Glutamatergic neuron (in vitro differentiated cells): Measurements from ENCODE around the gene NOP53. TPM values are rescaled to one million over a fixed set of nuclear protein-coding genes. Genes with fewer than 3 reads are reported as not detected.

Experiments
- DNase-seq: peaks from one replicate; pipeline ENCODE4 v3.0.0; 2022
- H3K27ac Mint-ChIP-seq: one replicate; pipeline ENCODE4 v1.8.0; 2020; ENCODE audit warnings: mild to moderate bottlenecking, mixed read lengths, inconsistent platforms; ENCODE audit not compliant: unreplicated experiment
- H3K27me3 Mint-ChIP-seq: one replicate; pipeline ENCODE4 v1.8.0; 2020; ENCODE audit warnings: mild to moderate bottlenecking, moderate library complexity, mixed read lengths, inconsistent platforms; ENCODE audit not compliant: unreplicated experiment
- H3K36me3 Mint-ChIP-seq: one replicate; pipeline ENCODE4 v1.8.0; 2020; ENCODE audit warnings: mild to moderate bottlenecking, mixed read lengths, inconsistent platforms; ENCODE audit not compliant: unreplicated experiment
- H3K4me1 Mint-ChIP-seq: one replicate; pipeline ENCODE4 v1.8.0; 2020; ENCODE audit warnings: mild to moderate bottlenecking, low read depth, mixed read lengths, inconsistent platforms; ENCODE audit not compliant: unreplicated experiment
- H3K4me3 Mint-ChIP-seq: one replicate; pipeline ENCODE4 v1.8.0; 2020; ENCODE audit warnings: mild to moderate bottlenecking, mixed read lengths, inconsistent platforms; ENCODE audit not compliant: unreplicated experiment
- H3K9me3 Mint-ChIP-seq: one replicate; pipeline ENCODE4 v1.8.0; 2020; ENCODE audit warnings: mild to moderate bottlenecking, moderate library complexity, mixed read lengths, inconsistent platforms; ENCODE audit not compliant: unreplicated experiment
- total RNA-seq: library from RNA; stranded (reverse); fragmentation: NEBNext Ultra II Directional; extraction: Animal tissue kit (Norgen Biotek cat#: 25700); gene quantifications from one replicate; pipeline ENCODE4 v1.2.1, GENCODE V29; 2021; ENCODE audit not compliant: unreplicated experiment
- TF ChIP-seq, protein P1 (sequence below): fragments of 200-600 bp; sonication (generic); IDR thresholded peaks from one replicate; pipeline ENCODE4 v1.5.0; 2021; ENCODE audit not compliant: partially characterized antibody, unreplicated experiment

NOP53 gene
- total RNA-seq, 1 donor from 2014 or later: 163 TPM

DNA sequence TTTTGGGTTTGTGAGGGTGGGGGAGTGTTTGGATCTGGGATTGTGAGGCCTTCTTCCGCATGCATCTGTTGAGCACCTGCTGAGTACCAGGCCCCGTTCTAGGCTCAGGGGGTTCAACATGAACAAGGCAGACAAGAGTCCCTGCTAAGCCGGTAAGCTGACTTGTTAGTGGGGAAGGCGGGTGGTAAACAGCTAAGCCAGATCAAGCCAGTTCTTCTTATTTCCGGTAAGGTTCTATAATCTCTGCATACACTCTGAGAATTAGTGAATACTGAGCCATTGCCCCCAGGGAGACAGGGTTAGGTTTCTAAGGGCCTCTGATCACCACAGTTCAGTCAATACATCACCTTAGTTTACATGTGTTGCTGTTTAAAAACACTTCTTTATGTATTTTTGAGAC lies 42.0 kb upstream of the NOP53 start:
- H3K27me3 Mint-ChIP-seq: peaks cover 9% of the 10 kb centered on the region
- DNase-seq: no peak
- TF ChIP-seq, protein P1, sequence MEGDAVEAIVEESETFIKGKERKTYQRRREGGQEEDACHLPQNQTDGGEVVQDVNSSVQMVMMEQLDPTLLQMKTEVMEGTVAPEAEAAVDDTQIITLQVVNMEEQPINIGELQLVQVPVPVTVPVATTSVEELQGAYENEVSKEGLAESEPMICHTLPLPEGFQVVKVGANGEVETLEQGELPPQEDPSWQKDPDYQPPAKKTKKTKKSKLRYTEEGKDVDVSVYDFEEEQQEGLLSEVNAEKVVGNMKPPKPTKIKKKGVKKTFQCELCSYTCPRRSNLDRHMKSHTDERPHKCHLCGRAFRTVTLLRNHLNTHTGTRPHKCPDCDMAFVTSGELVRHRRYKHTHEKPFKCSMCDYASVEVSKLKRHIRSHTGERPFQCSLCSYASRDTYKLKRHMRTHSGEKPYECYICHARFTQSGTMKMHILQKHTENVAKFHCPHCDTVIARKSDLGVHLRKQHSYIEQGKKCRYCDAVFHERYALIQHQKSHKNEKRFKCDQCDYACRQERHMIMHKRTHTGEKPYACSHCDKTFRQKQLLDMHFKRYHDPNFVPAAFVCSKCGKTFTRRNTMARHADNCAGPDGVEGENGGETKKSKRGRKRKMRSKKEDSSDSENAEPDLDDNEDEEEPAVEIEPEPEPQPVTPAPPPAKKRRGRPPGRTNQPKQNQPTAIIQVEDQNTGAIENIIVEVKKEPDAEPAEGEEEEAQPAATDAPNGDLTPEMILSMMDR: no peak
- H3K36me3 Mint-ChIP-seq: peaks cover 5% of the 10 kb centered on the region
- H3K9me3 Mint-ChIP-seq: peaks cover 6% of the 10 kb centered on the region
- H3K4me3 Mint-ChIP-seq: no peak overlapping the region
- H3K4me1 Mint-ChIP-seq: no peaks in the 10 kb centered on the region
- H3K27ac Mint-ChIP-seq: peak overlapping the region; percentile 22

- H3K9me3 Mint-ChIP-seq: peaks cover 6% of the 10 kb centered on the region
- peak overlapping the region; percentile 38 for H3K27ac Mint-ChIP-seq
- H3K4me3 Mint-ChIP-seq: no peak overlapping the region
Measured at GRCh38 chr19:47704024-47704423, 41.3 kb upstream of the NOP53 start.

GRCh38 chr19:47704656-47705055 lies 40.7 kb upstream of the NOP53 start:
- no peak overlapping the region for H3K27ac Mint-ChIP-seq
- no peak for DNase-seq
- H3K4me3 Mint-ChIP-seq: no peak overlapping the region
- no peaks in the 10 kb centered on the region for H3K4me1 Mint-ChIP-seq
- H3K9me3 Mint-ChIP-seq: peaks cover 6% of the 10 kb centered on the region
- peaks cover 5% of the 10 kb centered on the region for H3K36me3 Mint-ChIP-seq
- TF ChIP-seq, protein P1: no peak
- H3K27me3 Mint-ChIP-seq: peaks cover 6% of the 10 kb centered on the region

More at GRCh38 chr19:47704024-47704423, 41.3 kb upstream of the NOP53 start:
- Mint-ChIP-seq H3K27me3 (peaks cover 9% of the 10 kb centered on the region), H3K4me1 (no peaks in the 10 kb centered on the region), H3K36me3 (peaks cover 5% of the 10 kb centered on the region)
- no peak for DNase-seq
- TF ChIP-seq, protein P1: no peak

DNA sequence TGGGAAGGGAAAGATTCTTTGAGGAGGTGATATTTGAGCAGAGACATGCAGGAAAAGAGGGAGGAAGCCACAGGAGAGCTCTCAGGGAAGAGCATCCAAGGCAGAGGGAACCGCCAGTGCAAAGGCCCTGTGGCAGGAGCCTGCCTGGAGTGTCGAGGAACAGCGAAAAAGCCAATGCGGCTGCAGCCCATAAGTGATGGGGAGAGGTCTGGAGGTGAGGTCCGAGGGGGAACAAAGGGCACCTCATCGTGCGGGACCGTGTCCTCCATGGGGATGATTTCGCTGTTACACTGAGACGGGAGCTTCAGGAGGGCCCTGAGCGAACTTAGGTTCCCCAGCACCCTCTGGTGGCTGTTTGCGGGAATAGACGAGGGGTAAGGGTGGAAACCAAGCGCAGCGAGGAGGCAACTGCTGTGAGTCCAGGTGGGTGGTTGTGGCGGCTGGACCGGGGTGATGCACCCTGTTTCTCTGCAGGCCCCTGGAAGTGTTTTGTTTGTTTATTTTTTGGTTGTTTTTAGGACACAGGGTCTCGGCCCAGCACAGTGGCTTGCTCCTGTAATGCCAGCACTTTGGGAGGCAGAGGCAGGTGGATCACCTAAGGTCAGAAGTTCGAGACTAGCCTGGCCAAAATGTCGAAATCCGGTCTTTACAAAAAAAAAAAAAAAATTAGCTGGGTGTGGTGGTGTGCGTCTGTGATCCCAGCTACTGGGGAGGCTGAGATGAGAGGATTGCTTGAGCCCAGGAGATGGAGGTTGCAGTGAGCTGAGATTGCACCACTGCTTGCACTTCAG lies 38.0 kb upstream of the NOP53 start:
- H3K9me3 Mint-ChIP-seq: peaks cover 6% of the 10 kb centered on the region
- peaks cover 5% of the 10 kb centered on the region for H3K36me3 Mint-ChIP-seq
- no peak overlapping the region for H3K4me3 Mint-ChIP-seq
- TF ChIP-seq, protein P1: peak; percentile 76
- no peaks in the 10 kb centered on the region for H3K4me1 Mint-ChIP-seq
- peaks cover 10% of the 10 kb centered on the region for H3K27me3 Mint-ChIP-seq
- peak; percentile 80 for DNase-seq
- H3K27ac Mint-ChIP-seq: no peak overlapping the region

- Mint-ChIP-seq H3K27me3 (peaks cover 13% of the 10 kb centered on the region), H3K36me3 (peaks cover 7% of the 10 kb centered on the region), H3K4me3 (no peak overlapping the region), H3K27ac (no peak overlapping the region), H3K4me1 (no peaks in the 10 kb centered on the region), H3K9me3 (peaks cover 8% of the 10 kb centered on the region)
- no peak for DNase-seq
- TF ChIP-seq, protein P1: no peak
Measured at GRCh38 chr19:47711652-47712242, 33.6 kb upstream of the NOP53 start.
